Measurements from ENCODE around the gene HID1. TPM values are rescaled to one million over a fixed set of nuclear protein-coding genes. Genes with fewer than 3 reads are reported as not detected.
A peak's percentile ranks its signal among the peaks of the same experiment; 100 is the strongest.
"Not testable (repeated sequence)": the region's sequence is repeated elsewhere in the genome, so short reads cannot be mapped to it uniquely, and the experiment has no call there.

Gene HID1
- total RNA-seq, 1 donor from 2014 or later = 2.6 TPM

DNA sequence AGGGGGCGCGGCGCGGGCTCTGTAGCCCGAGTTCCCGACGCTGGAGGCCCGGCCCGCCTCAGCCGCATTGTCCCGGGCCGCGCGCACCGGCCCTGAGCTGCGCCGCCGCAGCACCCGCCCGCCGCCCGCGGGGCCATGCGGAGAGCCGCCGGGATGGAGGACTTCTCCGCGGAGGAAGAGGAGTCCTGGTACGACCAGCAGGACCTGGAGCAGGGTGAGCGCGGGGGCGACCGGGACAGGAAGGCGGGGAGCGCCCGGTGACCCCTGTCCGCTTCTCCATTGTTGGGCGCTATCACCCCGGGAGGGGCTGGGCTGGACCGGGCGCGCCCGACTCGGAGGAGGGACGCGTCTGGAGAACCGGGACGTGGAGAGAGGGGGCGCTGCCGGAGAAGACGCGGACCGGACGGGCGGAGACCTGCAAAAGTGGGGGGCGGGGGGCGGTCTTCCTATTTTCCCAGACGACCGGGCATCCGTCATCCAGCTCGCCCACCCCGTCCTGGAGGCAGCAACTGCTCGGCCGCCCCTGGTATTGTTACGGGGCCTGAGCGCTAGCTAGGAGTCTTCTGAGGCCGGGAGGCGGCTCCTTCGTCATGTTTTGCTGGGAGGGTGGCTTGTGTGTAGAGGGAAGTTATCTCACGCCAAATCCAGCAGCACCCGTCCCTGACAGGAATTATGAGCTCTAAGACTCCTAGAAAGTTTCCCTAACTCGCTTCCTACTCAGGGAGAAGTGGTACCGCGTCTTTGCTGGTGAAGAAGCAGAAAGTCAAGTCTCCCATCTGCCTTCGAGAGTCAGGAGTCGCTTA lies 15.6 kb upstream of the HID1 start:
- Histone ChIP-seq H3K27me3 (ENCODE audit: insufficient read depth, low read length) (no peaks in the 10 kb centered on the region), H3K36me3 (ENCODE audit: insufficient read depth, low read length) (no peaks in the 10 kb centered on the region), H4K20me1 (ENCODE audit: insufficient read depth, low read length) (peaks cover 34% of the 10 kb centered on the region), H3K79me2 (ENCODE audit: insufficient read depth, low read length) (peaks cover 43% of the 10 kb centered on the region), H3K27ac (ENCODE audit: low read depth, low read length) (peak overlapping the region; percentile 97), H3K9ac (ENCODE audit: low read length) (peak overlapping the region; percentile 99), H3K4me3 (ENCODE audit: insufficient read depth, low read depth, low read length) (peak overlapping the region; percentile 90), H3K4me2 (ENCODE audit: low read length) (peak overlapping the region; percentile 97), H3K9me3 (ENCODE audit: insufficient read depth, low read depth, low read length) (no peaks in the 10 kb centered on the region), H3K4me1 (ENCODE audit: insufficient read depth, low read length) (peaks cover 16% of the 10 kb centered on the region), H2AFZ (ENCODE audit: low read depth, low read length) (peak overlapping the region; percentile 67)
- H3K27me3 Mint-ChIP-seq (ENCODE audit: low read depth, unreplicated experiment) = no peaks in the 10 kb centered on the region
- TF ChIP-seq EZH2 (IDR thresholded peaks at IDR 0.05; ENCODE audit: insufficient read depth, low read length) = no peak
- TF ChIP-seq, protein P1, sequence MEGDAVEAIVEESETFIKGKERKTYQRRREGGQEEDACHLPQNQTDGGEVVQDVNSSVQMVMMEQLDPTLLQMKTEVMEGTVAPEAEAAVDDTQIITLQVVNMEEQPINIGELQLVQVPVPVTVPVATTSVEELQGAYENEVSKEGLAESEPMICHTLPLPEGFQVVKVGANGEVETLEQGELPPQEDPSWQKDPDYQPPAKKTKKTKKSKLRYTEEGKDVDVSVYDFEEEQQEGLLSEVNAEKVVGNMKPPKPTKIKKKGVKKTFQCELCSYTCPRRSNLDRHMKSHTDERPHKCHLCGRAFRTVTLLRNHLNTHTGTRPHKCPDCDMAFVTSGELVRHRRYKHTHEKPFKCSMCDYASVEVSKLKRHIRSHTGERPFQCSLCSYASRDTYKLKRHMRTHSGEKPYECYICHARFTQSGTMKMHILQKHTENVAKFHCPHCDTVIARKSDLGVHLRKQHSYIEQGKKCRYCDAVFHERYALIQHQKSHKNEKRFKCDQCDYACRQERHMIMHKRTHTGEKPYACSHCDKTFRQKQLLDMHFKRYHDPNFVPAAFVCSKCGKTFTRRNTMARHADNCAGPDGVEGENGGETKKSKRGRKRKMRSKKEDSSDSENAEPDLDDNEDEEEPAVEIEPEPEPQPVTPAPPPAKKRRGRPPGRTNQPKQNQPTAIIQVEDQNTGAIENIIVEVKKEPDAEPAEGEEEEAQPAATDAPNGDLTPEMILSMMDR (IDR thresholded peaks at IDR 0.05; ENCODE audit: insufficient read depth, low read depth, low read length) = no peak
- DNase-seq (ENCODE audit: low read depth) (peak; percentile 72), FAIRE-seq (no peak)
- H3K27ac Mint-ChIP-seq (ENCODE audit: unreplicated experiment) = peak overlapping the region; percentile 96
- peaks cover 20% of the 10 kb centered on the region for H3K4me1 Mint-ChIP-seq (ENCODE audit: low read depth, unreplicated experiment)
- H3K4me3 Mint-ChIP-seq (ENCODE audit: unreplicated experiment) = peak overlapping the region; percentile 91
- H3K36me3 Mint-ChIP-seq (ENCODE audit: low read depth, unreplicated experiment) = no peaks in the 10 kb centered on the region
- H3K9me3 Mint-ChIP-seq (ENCODE audit: unreplicated experiment) = no peaks in the 10 kb centered on the region

DNA sequence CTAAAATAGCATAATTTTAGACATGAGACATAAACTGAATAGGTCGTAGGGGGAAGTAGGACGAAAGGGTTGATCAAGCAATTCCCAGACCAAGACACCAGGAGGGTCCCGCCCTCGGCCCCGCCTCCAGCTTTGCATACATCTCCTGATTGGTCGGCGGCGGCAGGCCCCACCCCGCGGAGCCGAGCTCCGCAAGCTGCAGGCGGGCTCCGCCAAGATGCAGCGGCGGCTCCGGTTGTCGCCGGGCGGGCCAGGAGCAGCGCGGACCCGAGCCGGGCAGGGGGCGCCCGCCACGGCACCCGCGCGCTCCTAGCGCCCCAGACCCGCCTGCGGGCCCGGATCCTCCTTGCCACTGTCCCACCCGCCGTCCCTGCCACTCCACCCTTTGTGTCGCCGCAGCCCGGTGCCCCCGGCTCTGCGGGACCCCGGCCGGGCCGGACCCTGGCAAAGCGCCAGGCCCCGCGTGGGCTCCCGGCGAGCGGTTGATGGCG lies 14.9 kb upstream of the HID1 start, which contains the start of gene CDR2L:
CDR2L (plus strand) TSS at position 215 of the 491 bp plus-strand sequence. CDS start 412 bp downstream, outside the sequence.
- Histone ChIP-seq H3K4me2 (ENCODE audit: low read length) (peak within 1 kb of the TSS; percentile 97), H4K20me1 (ENCODE audit: insufficient read depth, low read length) (peaks cover 27% of the 10 kb centered on the region), H3K4me3 (ENCODE audit: insufficient read depth, low read depth, low read length) (peak within 1 kb of the TSS; percentile 90), H3K27me3 (ENCODE audit: insufficient read depth, low read length) (no peaks in the 10 kb centered on the region), H3K4me1 (ENCODE audit: insufficient read depth, low read length) (peaks cover 18% of the 10 kb centered on the region), H3K79me2 (ENCODE audit: insufficient read depth, low read length) (peaks cover 37% of the 10 kb centered on the region), H2AFZ (ENCODE audit: low read depth, low read length) (peak within 1 kb of the TSS; percentile 79), H3K9ac (ENCODE audit: low read length) (peak within 1 kb of the TSS; percentile 99), H3K36me3 (ENCODE audit: insufficient read depth, low read length) (no peaks in the 10 kb centered on the region), H3K27ac (ENCODE audit: low read depth, low read length) (peak within 1 kb of the TSS; percentile 97), H3K9me3 (ENCODE audit: insufficient read depth, low read depth, low read length) (no peaks in the 10 kb centered on the region)
- H3K4me3 Mint-ChIP-seq (ENCODE audit: unreplicated experiment) = peak within 1 kb of the TSS; percentile 91
- FAIRE-seq (no peak), DNase-seq (ENCODE audit: low read depth) (peak; percentile 81)
- peaks cover 17% of the 10 kb centered on the region for H3K4me1 Mint-ChIP-seq (ENCODE audit: low read depth, unreplicated experiment)
- H3K36me3 Mint-ChIP-seq (ENCODE audit: low read depth, unreplicated experiment) = no peaks in the 10 kb centered on the region
- TF ChIP-seq, protein P1 (IDR thresholded peaks at IDR 0.05; ENCODE audit: insufficient read depth, low read depth, low read length) = no peak
- no peak for TF ChIP-seq EZH2 (IDR thresholded peaks at IDR 0.05; ENCODE audit: insufficient read depth, low read length)
- peak within 1 kb of the TSS; percentile 96 for H3K27ac Mint-ChIP-seq (ENCODE audit: unreplicated experiment)
- no peaks in the 10 kb centered on the region for H3K27me3 Mint-ChIP-seq (ENCODE audit: low read depth, unreplicated experiment)
- H3K9me3 Mint-ChIP-seq (ENCODE audit: unreplicated experiment) = no peaks in the 10 kb centered on the region

DNA sequence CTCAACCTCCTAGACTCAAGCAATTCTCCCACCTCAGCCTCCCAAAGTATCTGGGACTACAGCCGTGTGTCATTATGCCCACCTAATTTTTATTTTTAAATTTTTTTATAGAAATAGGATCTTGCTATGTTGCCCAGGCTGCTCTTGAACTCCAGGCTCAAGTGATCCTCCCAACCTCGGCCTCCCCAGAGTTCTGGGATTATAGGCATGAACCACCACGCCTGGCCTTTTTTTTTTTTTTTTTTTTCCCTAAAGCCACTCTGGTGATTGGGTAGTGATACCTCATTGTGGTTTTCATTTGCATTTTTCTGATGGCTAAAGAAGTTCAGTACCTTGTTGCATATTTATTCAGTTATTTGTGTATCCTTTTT lies 13.6 kb upstream of the HID1 start:
- peak overlapping the region; percentile 40 for H3K4me3 Mint-ChIP-seq (ENCODE audit: unreplicated experiment)
- no peak for DNase-seq (ENCODE audit: low read depth)
- no peaks in the 10 kb centered on the region for H3K36me3 Mint-ChIP-seq (ENCODE audit: low read depth, unreplicated experiment)
- Histone ChIP-seq H3K4me2 (ENCODE audit: low read length) (no peak overlapping the region), H3K27ac (ENCODE audit: low read depth, low read length) (no peak overlapping the region), H3K79me2 (ENCODE audit: insufficient read depth, low read length) (peaks cover 28% of the 10 kb centered on the region), H2AFZ (ENCODE audit: low read depth, low read length) (no peak overlapping the region), H4K20me1 (ENCODE audit: insufficient read depth, low read length) (peaks cover 18% of the 10 kb centered on the region), H3K4me1 (ENCODE audit: insufficient read depth, low read length) (peaks cover 30% of the 10 kb centered on the region), H3K9ac (ENCODE audit: low read length) (no peak overlapping the region), H3K36me3 (ENCODE audit: insufficient read depth, low read length) (no peaks in the 10 kb centered on the region), H3K9me3 (ENCODE audit: insufficient read depth, low read depth, low read length) (no peaks in the 10 kb centered on the region), H3K27me3 (ENCODE audit: insufficient read depth, low read length) (no peaks in the 10 kb centered on the region), H3K4me3 (ENCODE audit: insufficient read depth, low read depth, low read length) (no peak overlapping the region)
- TF ChIP-seq, protein P1 (IDR thresholded peaks at IDR 0.05; ENCODE audit: insufficient read depth, low read depth, low read length) = no peak
- no peak for TF ChIP-seq EZH2 (IDR thresholded peaks at IDR 0.05; ENCODE audit: insufficient read depth, low read length)
- H3K4me1 Mint-ChIP-seq (ENCODE audit: low read depth, unreplicated experiment) = peaks cover 13% of the 10 kb centered on the region
- no peak for FAIRE-seq
- no peaks in the 10 kb centered on the region for H3K27me3 Mint-ChIP-seq (ENCODE audit: low read depth, unreplicated experiment)
- H3K27ac Mint-ChIP-seq (ENCODE audit: unreplicated experiment) = no peak overlapping the region
- no peaks in the 10 kb centered on the region for H3K9me3 Mint-ChIP-seq (ENCODE audit: unreplicated experiment)

DNA sequence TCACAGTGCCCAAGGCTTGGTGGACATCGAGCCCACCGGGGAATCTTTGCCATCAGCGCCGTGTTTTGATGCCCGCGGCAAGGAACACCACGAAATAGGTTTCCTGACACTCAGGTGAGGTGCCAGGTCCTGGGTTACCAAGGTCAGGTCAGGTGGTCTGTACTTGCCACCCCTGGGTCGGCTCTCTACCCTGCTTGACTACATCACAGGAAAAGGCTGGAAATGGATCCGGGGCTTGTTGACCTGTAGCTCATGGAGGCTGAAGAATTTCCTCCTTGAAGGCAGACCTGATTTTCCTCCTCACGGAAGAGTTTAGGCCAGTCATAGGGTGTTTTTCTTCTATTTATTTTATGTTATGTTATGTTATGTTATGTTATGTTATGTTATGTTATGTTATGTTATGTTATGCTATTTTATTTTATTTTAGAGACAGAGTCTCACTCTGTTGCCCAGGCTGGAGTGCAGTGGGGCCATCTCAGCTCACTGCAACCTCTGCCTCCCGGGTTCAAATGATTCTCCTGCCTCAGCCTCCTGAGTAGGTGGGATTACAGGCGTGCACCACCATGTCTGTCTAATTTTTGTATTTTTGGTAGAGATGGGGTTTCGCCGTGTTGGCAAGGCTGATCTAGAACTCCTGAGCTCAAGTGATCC lies 10.2 kb upstream of the HID1 start:
- not testable (repeated sequence) for FAIRE-seq; DNase-seq (ENCODE audit: low read depth); H3K36me3 ChIP-seq (ENCODE audit: insufficient read depth, low read length); H3K27me3 ChIP-seq (ENCODE audit: insufficient read depth, low read length); H3K36me3 Mint-ChIP-seq (ENCODE audit: low read depth, unreplicated experiment); H3K4me1 Mint-ChIP-seq (ENCODE audit: low read depth, unreplicated experiment); H3K27me3 Mint-ChIP-seq (ENCODE audit: low read depth, unreplicated experiment); H4K20me1 ChIP-seq (ENCODE audit: insufficient read depth, low read length); H3K79me2 ChIP-seq (ENCODE audit: insufficient read depth, low read length); H3K9me3 Mint-ChIP-seq (ENCODE audit: unreplicated experiment); H3K27ac ChIP-seq (ENCODE audit: low read depth, low read length); H3K9me3 ChIP-seq (ENCODE audit: insufficient read depth, low read depth, low read length)
- H2AFZ ChIP-seq (ENCODE audit: low read depth, low read length) = peak overlapping the region; percentile 98
- Mint-ChIP-seq H3K4me3 (ENCODE audit: unreplicated experiment) (peak overlapping the region; percentile 88), H3K27ac (ENCODE audit: unreplicated experiment) (peak overlapping the region; percentile 86)
- peak overlapping the region; percentile 95 for H3K4me2 ChIP-seq (ENCODE audit: low read length)
- peak overlapping the region; percentile 83 for H3K9ac ChIP-seq (ENCODE audit: low read length)
- H3K4me3 ChIP-seq (ENCODE audit: insufficient read depth, low read depth, low read length) = peak overlapping the region; percentile 72
- H3K4me1 ChIP-seq (ENCODE audit: insufficient read depth, low read length) = peaks cover 17% of the 10 kb centered on the region
